ENCODE data around the gene SSH3.
A peak's percentile ranks its signal among the peaks of the same experiment; 100 is the strongest.

Gene SSH3

DNA sequence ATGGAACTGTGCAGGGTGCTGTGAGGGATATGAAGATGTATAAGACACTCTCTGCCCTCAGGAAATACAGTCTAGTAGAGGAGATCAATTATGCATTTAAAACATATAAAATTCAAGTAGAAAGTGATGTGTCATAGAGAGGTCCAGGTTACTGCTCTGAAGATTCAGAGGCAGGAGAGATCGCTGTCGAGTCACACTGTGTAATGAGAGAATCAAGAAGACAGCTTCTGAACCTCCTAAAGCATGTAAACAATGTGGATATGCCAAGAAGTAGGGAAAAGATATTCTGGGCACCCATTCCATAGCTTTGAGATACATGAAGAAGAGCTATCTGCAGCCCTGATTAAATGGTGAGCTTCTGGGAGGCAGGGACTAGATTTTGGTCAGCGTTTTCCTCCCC lies 16.7 kb downstream of the SSH3 start:
- no peak for DNase-seq
- intact Hi-C loops (cut with DNase I), result loop anchor here (10.0 kb wide), 1 partner anchor 355 kb away; no protein-coding TSS in a partner anchor

DNA sequence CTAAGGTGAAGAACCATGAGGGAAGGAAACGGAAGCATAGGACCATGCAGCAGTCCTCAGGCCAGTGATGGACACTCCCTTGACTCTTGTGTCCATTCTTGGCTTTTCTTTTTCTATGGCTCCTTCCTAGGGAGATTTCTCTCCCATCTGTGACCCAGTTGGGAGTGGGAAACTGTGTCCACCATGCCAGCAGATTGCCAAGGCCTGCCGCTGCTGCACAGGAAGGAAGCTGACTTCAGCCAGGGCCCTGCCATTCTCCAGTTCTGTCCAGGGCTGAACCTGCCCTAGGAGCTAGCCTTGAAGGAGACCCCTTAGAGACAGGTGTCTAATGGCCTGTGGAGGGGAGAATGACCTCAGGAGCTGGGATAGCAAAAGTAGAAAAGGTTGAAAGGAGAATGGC lies 17.4 kb downstream of the SSH3 start:
- intact Hi-C loops (cut with DNase I), result loop anchor here (10.0 kb wide), 1 partner anchor 356 kb away; no protein-coding TSS in a partner anchor
- DNase-seq, result peak in 2 of 10 donors; percentile 3 to 35

GRCh38 chr11:67321313-67321871 lies 18.1 kb downstream of the SSH3 start:
- DNase-seq, result peak in 2 of 10 donors; percentile 11 to 24
- intact Hi-C loops (cut with DNase I), result loop anchor here (10.0 kb wide), 1 partner anchor 357 kb away; no protein-coding TSS in a partner anchor

DNA sequence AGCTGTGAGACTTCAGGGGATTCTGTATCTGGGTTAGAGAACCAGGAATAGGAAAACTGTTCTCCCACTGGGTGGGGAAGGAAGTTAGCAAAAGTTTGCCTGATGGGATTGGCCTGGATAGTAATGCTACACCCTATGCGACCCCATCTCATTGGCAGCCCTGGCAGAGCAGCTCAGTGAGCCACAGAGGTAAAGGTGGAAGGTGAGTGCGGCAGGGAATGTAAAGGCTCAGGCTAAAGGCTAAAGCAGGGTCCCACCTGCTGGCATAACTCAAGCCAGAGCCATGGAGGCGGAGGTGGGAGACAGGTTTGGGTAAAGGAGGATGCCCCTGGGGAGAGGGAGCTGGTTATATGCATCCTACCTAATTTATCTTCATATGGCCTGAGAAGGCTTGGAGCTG lies 18.7 kb downstream of the SSH3 start:
- intact Hi-C loops (cut with DNase I), result loop anchor here (10.0 kb wide), 1 partner anchor 357 kb away; no protein-coding TSS in a partner anchor
- peak in 1 of 10 donors; percentile 54 for DNase-seq

- no peak for DNase-seq
- intact Hi-C loops (cut with DNase I), result loop anchor here (10.0 kb wide), 1 partner anchor 359 kb away; no protein-coding TSS in a partner anchor
Measured at GRCh38 chr11:67323526-67323925, 20.2 kb downstream of the SSH3 start.

DNA sequence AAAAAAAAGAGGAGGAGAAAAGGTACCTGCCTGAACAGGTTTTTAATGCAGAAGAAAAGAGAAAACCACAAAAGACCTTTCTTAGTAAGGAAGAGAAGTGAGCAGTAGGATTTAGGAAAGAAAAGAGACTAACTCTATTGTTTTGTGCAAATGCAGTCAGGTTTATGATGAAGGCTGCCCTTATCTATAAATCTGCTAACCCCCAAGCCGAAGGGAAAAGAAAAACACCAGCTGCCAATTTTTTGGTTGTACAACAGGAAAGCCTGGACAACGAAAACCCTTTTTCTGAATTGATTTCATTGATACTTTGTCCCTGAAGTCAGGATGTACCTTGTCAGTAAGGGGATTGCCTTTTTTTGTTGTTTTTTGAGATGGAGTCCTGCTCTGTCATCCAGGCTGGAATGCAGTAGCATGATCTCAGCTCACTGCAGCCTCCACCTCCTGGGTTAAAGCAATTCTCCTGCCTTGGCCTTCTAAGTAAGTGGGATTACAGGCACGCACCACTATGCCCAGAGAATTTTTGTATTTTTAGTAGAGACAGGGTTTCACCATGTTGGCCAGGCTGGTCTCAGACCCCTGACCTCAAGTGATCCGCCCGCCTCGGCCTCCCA lies 28.9 kb downstream of the SSH3 start:
- intact Hi-C loops (cut with DNase I), result no loop called here
- DNase-seq, result no peak

DNA sequence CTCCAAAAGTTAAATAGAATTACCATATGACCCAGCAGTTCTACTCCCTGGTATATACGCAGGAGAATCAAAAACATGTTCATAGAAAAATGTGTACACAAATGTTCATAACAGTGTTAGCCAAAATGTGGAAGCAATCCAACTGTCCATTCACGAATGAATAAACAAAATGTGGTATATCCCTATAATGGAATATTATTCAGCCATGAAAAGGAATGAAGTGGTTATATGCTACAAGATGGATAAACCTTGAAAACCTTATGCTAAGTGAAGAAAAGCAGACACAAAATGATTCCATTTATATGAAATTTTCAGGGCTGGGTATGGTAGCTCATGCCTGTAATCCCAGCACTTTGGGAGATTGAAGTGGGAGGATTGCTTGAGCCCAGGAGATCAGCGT lies 33.9 kb downstream of the SSH3 start:
- no peak for DNase-seq
- intact Hi-C loops (cut with DNase I), result no loop called here

- intact Hi-C loops (cut with DNase I), result no loop called here
- peak in 2 of 10 donors; percentile 14 to 23 for DNase-seq
Measured at GRCh38 chr11:67344264-67344663, 40.9 kb downstream of the SSH3 start.

- intact Hi-C loops (cut with DNase I), result no loop called here
Measured at GRCh38 chr11:67345247-67345919, 42.1 kb downstream of the SSH3 start.

GRCh38 chr11:67345920-67346819 lies 42.8 kb downstream of the SSH3 start:
- DNase-seq, result no peak
- intact Hi-C loops (cut with DNase I), result no loop called here

More at GRCh38 chr11:67345247-67345919, 42.1 kb downstream of the SSH3 start:
- peak in 2 of 10 donors; percentile 20 to 46 for DNase-seq

GRCh38 chr11:67347964-67348749 lies 44.8 kb downstream of the SSH3 start:
- intact Hi-C loops (cut with DNase I), result no loop called here
- peak in 2 of 10 donors; percentile 16 to 49 for DNase-seq

GRCh38 chr11:67349036-67349435 lies 45.7 kb downstream of the SSH3 start:
- intact Hi-C loops (cut with DNase I), result no loop called here
- DNase-seq, result peak in 1 of 10 donors; percentile 7

- peak in 2 of 10 donors; percentile 10 to 32 for DNase-seq
- intact Hi-C loops (cut with DNase I), result no loop called here
Measured at GRCh38 chr11:67349457-67349856, 46.1 kb downstream of the SSH3 start.

- DNase-seq, result peak in 1 of 10 donors; percentile 27
- intact Hi-C loops (cut with DNase I), result loop anchor here (5.0 kb wide), 1 partner anchor 157 kb away; the partner anchor contains the start of genes CDK2AP2 and PITPNM1
Measured at GRCh38 chr11:67349928-67350465, 46.7 kb downstream of the SSH3 start.

- DNase-seq, result peak in 7 of 10 donors; percentile 45 to 93 (median 57)
- intact Hi-C loops (cut with DNase I), result loop anchor here (1.0 to 5.0 kb wide), 2 partner anchors 31 to 156 kb away; partner anchors contain the start of genes CDK2AP2 and PITPNM1
Measured at GRCh38 chr11:67351275-67352005, 48.1 kb downstream of the SSH3 start.

- DNase-seq, result peak in 3 of 10 donors; percentile 16 to 75 (median 30)
- intact Hi-C loops (cut with DNase I), result loop anchor here (5.0 kb wide), 1 partner anchor 155 kb away; the partner anchor contains the start of genes CDK2AP2 and PITPNM1
Measured at GRCh38 chr11:67352546-67353316, 49.4 kb downstream of the SSH3 start.

DNA sequence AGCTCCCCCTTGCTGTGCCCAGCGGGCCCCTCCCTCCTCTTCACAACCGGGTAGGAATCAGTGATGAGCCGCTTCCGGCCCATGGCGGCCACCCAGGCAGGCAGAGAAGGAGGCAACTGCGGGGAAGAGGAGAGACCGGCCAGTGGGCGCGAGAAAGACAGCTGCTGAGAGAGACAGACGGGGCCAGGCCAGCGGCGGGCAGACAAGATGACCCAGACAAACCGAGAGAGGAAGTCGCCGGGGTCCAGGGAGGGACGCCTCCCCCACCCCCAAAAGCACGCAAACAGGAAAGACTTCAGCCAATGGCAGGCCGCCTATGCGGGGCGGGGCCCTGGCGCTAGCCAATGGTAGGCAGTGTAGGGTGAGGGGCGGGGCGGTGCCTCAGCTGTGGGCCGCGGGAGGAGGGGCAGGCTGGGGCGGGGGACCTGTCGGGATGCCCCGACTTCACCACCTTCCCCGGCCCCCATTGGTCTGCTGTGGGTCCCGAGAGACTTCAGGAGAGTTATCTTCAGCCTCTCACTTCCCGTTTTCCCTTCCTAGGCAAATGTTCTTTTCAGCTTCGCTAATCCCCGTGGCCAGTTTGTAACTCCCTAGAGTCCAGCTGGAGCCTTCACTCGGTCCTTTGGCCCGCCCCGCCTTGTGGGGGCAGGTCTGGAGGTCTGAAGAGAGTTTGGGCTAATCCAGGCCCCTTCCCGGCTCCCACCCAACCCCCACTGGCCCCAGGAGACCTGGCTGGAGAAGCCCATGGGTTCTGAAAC lies 50.2 kb downstream of the SSH3 start, which contains the start of gene POLD4:
Gene POLD4, minus strand, starts transcription at position 230 of the 758 bp plus-strand sequence. Its CDS starts 147 bp downstream, at position 83.
- DNase-seq, result peak; percentile 96 to 100 (median 99)
- intact Hi-C loops (cut with DNase I), result loop anchor here (5.0 kb wide), 1 partner anchor 154 kb away; the partner anchor contains the start of genes CDK2AP2 and PITPNM1

All from posterior cingulate gyrus (tissue), 11 donors.